Activated T-cell treated with anti-CD3 and anti-CD28 coated beads, Interleukin-2, amount 50 U/mL, for 72 hours (primary cell): ENCODE results near the gene FAHD1. TPM values are rescaled to one million over a fixed set of nuclear protein-coding genes. Genes with fewer than 3 reads are reported as not detected.

Experiments
- ATAC-seq, 2 donors: fragments of 150-1000 bp; cut with Tn5 transposase; replicated peaks in 1 of 2; 2 replicates each; pipeline ENCODE4 v1.10.0; 2021; ENCODE audit warnings: moderate library complexity in 2 of 2, mild to moderate bottlenecking in 1 of 2
- DNase-seq, 2 donors: peaks; one replicate each; pipeline ENCODE4 v3.0.0; 2021 to 2022; ENCODE audit warnings: mixed read lengths in 1 of 2
- H3K27ac Mint-ChIP-seq: one replicate; pipeline ENCODE4 v1.8.0; 2022; ENCODE audit warnings: mild to moderate bottlenecking, moderate library complexity, mixed read lengths
- H3K27me3 Mint-ChIP-seq: one replicate; pipeline ENCODE4 v1.8.0; 2022; ENCODE audit warnings: low read depth, mixed read lengths
- H3K36me3 Mint-ChIP-seq, 2 donors: one replicate each; pipeline ENCODE4 v1.8.0; 2022; ENCODE audit warnings: mixed read lengths in 2 of 2, mild to moderate bottlenecking in 1 of 2; ENCODE audit not compliant: insufficient read depth in 2 of 2
- H3K4me1 Mint-ChIP-seq: one replicate; pipeline ENCODE4 v1.8.0; 2022; ENCODE audit warnings: low read depth, mixed read lengths
- H3K4me3 Mint-ChIP-seq, 2 donors: one replicate each; pipeline ENCODE4 v1.8.0; 2022; ENCODE audit warnings: mild to moderate bottlenecking in 2 of 2, mixed read lengths in 2 of 2, moderate library complexity in 2 of 2
- H3K9me3 Mint-ChIP-seq, 2 donors: one replicate each; pipeline ENCODE4 v1.8.0; 2022; ENCODE audit warnings: mixed read lengths in 2 of 2
- total RNA-seq, 2 donors: library from RNA; stranded (reverse); gene quantifications; one replicate each; pipeline ENCODE4 v1.2.3, GENCODE V29; 2022

The FAHD1 gene
- total RNA-seq, 2 donors from 2014 or later: 11.1 to 13.5 TPM

GRCh38 chr16:1784977-1785845 lies 41.8 kb upstream of the FAHD1 start:
- Mint-ChIP-seq H3K27me3 (no peaks in the 10 kb centered on the region), H3K27ac (no peak overlapping the region), H3K9me3 (no peaks in the 10 kb centered on the region), H3K36me3 (peaks cover 2 to 3% of the 10 kb centered on the region in 2 donors), H3K4me1 (peaks cover 25% of the 10 kb centered on the region), H3K4me3 (peak overlapping the region in 1 of 2 donors; percentile 47)
- no peak for DNase-seq
- ATAC-seq: no peak

- no peak overlapping the region for H3K27ac Mint-ChIP-seq
- ATAC-seq: no peak
- no peaks in the 10 kb centered on the region for H3K9me3 Mint-ChIP-seq
- DNase-seq: no peak
- peaks cover 2 to 3% of the 10 kb centered on the region in 2 donors for H3K36me3 Mint-ChIP-seq
- H3K4me1 Mint-ChIP-seq: peaks cover 19% of the 10 kb centered on the region
- no peak overlapping the region for H3K4me3 Mint-ChIP-seq
- H3K27me3 Mint-ChIP-seq: no peaks in the 10 kb centered on the region
Observed at GRCh38 chr16:1785846-1786170, 41.2 kb upstream of the FAHD1 start.

- H3K27me3 Mint-ChIP-seq: no peaks in the 10 kb centered on the region
Observed at GRCh38 chr16:1786242-1787055, 40.6 kb upstream of the FAHD1 start.

DNA sequence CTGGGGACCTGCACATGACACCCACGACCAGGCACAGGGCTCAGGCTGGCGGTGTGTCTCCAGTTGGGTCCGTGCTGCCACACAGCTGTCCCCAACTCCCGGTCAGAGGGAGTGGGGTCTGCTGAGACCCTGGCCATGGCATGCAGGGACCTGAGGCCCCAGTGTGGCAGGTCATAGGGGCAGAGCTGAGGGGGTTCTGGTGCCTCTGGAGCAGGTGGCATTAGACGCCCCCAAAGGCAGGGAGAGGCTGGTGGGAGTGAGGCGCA lies 40.0 kb upstream of the FAHD1 start:
- no peak for DNase-seq
- Mint-ChIP-seq H3K27me3 (no peaks in the 10 kb centered on the region), H3K36me3 (peaks cover 2 to 3% of the 10 kb centered on the region in 2 donors), H3K9me3 (no peaks in the 10 kb centered on the region), H3K27ac (no peak overlapping the region), H3K4me3 (no peak overlapping the region), H3K4me1 (peaks cover 7% of the 10 kb centered on the region)
- no peak for ATAC-seq

More at GRCh38 chr16:1786242-1787055, 40.6 kb upstream of the FAHD1 start:
- Mint-ChIP-seq H3K27ac (no peak overlapping the region), H3K36me3 (peaks cover 2 to 3% of the 10 kb centered on the region in 2 donors), H3K4me3 (no peak overlapping the region), H3K4me1 (peaks cover 12% of the 10 kb centered on the region), H3K9me3 (no peaks in the 10 kb centered on the region)
- no peak for ATAC-seq
- peak in 1 of 2 donors; percentile 1 for DNase-seq

GRCh38 chr16:1787322-1788094 lies 39.5 kb upstream of the FAHD1 start:
- H3K9me3 Mint-ChIP-seq: no peaks in the 10 kb centered on the region
- H3K4me3 Mint-ChIP-seq: no peak overlapping the region
- no peaks in the 10 kb centered on the region for H3K27me3 Mint-ChIP-seq
- ATAC-seq (no peak), DNase-seq (no peak)
- H3K27ac Mint-ChIP-seq: no peak overlapping the region
- peaks cover 1 to 2% of the 10 kb centered on the region in 2 donors for H3K36me3 Mint-ChIP-seq
- peaks cover 7% of the 10 kb centered on the region for H3K4me1 Mint-ChIP-seq

GRCh38 chr16:1788095-1788707 lies 38.8 kb upstream of the FAHD1 start:
- no peak overlapping the region for H3K4me3 Mint-ChIP-seq
- no peak for DNase-seq
- ATAC-seq: no peak
- peaks cover 7% of the 10 kb centered on the region for H3K4me1 Mint-ChIP-seq
- peaks cover 1 to 2% of the 10 kb centered on the region in 2 donors for H3K36me3 Mint-ChIP-seq
- H3K9me3 Mint-ChIP-seq: no peaks in the 10 kb centered on the region
- H3K27ac Mint-ChIP-seq: no peak overlapping the region
- H3K27me3 Mint-ChIP-seq: no peaks in the 10 kb centered on the region

GRCh38 chr16:1788708-1789100 lies 38.3 kb upstream of the FAHD1 start:
- ATAC-seq: no peak
- DNase-seq: no peak
- no peaks in the 10 kb centered on the region for H3K9me3 Mint-ChIP-seq
- H3K36me3 Mint-ChIP-seq: peaks cover 1 to 2% of the 10 kb centered on the region in 2 donors
- no peak overlapping the region for H3K4me3 Mint-ChIP-seq
- no peaks in the 10 kb centered on the region for H3K27me3 Mint-ChIP-seq
- no peak overlapping the region for H3K27ac Mint-ChIP-seq
- peaks cover 7% of the 10 kb centered on the region for H3K4me1 Mint-ChIP-seq

- DNase-seq (no peak), ATAC-seq (no peak)
- no peak overlapping the region for H3K27ac Mint-ChIP-seq
- H3K36me3 Mint-ChIP-seq: peaks cover 1 to 2% of the 10 kb centered on the region in 2 donors
- no peaks in the 10 kb centered on the region for H3K27me3 Mint-ChIP-seq
- no peak overlapping the region for H3K4me3 Mint-ChIP-seq
- no peaks in the 10 kb centered on the region for H3K9me3 Mint-ChIP-seq
- peaks cover 7% of the 10 kb centered on the region for H3K4me1 Mint-ChIP-seq
Observed at GRCh38 chr16:1789643-1790045, 37.4 kb upstream of the FAHD1 start.

GRCh38 chr16:1790261-1790610 lies 36.8 kb upstream of the FAHD1 start:
- DNase-seq (no peak), ATAC-seq (no peak)
- H3K27me3 Mint-ChIP-seq: no peaks in the 10 kb centered on the region
- peaks cover 1 to 2% of the 10 kb centered on the region in 2 donors for H3K36me3 Mint-ChIP-seq
- H3K4me1 Mint-ChIP-seq: peaks cover 2% of the 10 kb centered on the region
- no peaks in the 10 kb centered on the region for H3K9me3 Mint-ChIP-seq
- H3K27ac Mint-ChIP-seq: no peak overlapping the region
- H3K4me3 Mint-ChIP-seq: no peak overlapping the region

- H3K27me3 Mint-ChIP-seq: no peaks in the 10 kb centered on the region
- DNase-seq (no peak), ATAC-seq (no peak)
- H3K4me1 Mint-ChIP-seq: no peaks in the 10 kb centered on the region
- H3K27ac Mint-ChIP-seq: no peak overlapping the region
- peaks cover 1 to 2% of the 10 kb centered on the region in 2 donors for H3K36me3 Mint-ChIP-seq
- no peak overlapping the region for H3K4me3 Mint-ChIP-seq
- no peaks in the 10 kb centered on the region for H3K9me3 Mint-ChIP-seq
Observed at GRCh38 chr16:1790611-1791255, 36.3 kb upstream of the FAHD1 start.

- no peak for ATAC-seq
- H3K36me3 Mint-ChIP-seq: peaks cover 1 to 2% of the 10 kb centered on the region in 2 donors
- no peak overlapping the region for H3K27ac Mint-ChIP-seq
- H3K27me3 Mint-ChIP-seq: no peaks in the 10 kb centered on the region
- no peak for DNase-seq
- no peak overlapping the region for H3K4me3 Mint-ChIP-seq
- no peaks in the 10 kb centered on the region for H3K4me1 Mint-ChIP-seq
- no peaks in the 10 kb centered on the region for H3K9me3 Mint-ChIP-seq
Observed at GRCh38 chr16:1791256-1791942, 35.6 kb upstream of the FAHD1 start.
